Lower leg skin (tissue), 4 donors: Measurements from ENCODE around the gene SPDYE1. TPM values are rescaled to one million over a fixed set of nuclear protein-coding genes. Genes with fewer than 3 reads are reported as not detected.
"Not testable (repeated sequence)": the region's sequence is repeated elsewhere in the genome, so short reads cannot be mapped to it uniquely, and the experiment has no call there.

Source experiments
- DNase-seq, 2 donors: peaks; one replicate each; pipeline ENCODE4 v3.0.0-alpha.2; 2019; ENCODE audit warnings: low spot score in 2 of 2
- H3K4me3 ChIP-seq: fragments of 200-600 bp; sonication (generic); 2 replicates; pipeline ENCODE4 v1.5.1; 2017; ENCODE audit warnings: mild to moderate bottlenecking, low read depth; ENCODE audit not compliant: poor library complexity, severe bottlenecking
- CTCF ChIP-seq, 3 donors: fragments of 450-650 bp; IDR thresholded peaks; one replicate each; pipeline ENCODE4 v1.5.1; 2016; ENCODE audit warnings: antibody characterized with exemption in 3 of 3, mild to moderate bottlenecking in 3 of 3, moderate library complexity in 2 of 3
- POLR2A ChIP-seq, 2 donors: fragments of 450-650 bp; IDR thresholded peaks; one replicate each; pipeline ENCODE4 v1.6.1; 2016 to 2017; ENCODE audit warnings: antibody characterized with exemption in 2 of 2, mild to moderate bottlenecking in 1 of 2, moderate library complexity in 1 of 2
- WGBS, 2 donors: methylation state at CpG; one replicate each; pipeline ENCODE4 v1.1.5; 2018; 5-methylcytosine and 5-hydroxymethylcytosine counted together
- intact Hi-C: fragments of 100-400 bp; cut with DNase I; formaldehyde crosslinking; loops from one replicate; pipeline ENCODE4 v1.15.0; 2023; ENCODE audit warnings: low total_unique reads
- total RNA-seq, 4 donors: library from RNA; depleted of rRNA; stranded (reverse); fragments of >200 nt; gene quantifications; one replicate each; pipeline ENCODE4 v1.1.0, GENCODE V29; 2016

The SPDYE1 gene
- total RNA-seq, 4 donors from 2014 or later: 0.69 TPM; not detected in 3

- intact Hi-C loops, DNase-seq, H3K4me3 ChIP-seq: not testable (repeated sequence)
- WGBS, 2 donors: 100% methylated on average over 3 of the region's 5 CpGs; no CpG with 5 or more reads in 1 of the 2 donors
Measured at GRCh38 chr7:43970698-43971097, 27.0 kb upstream of the SPDYE1 start.

- WGBS, 2 donors: 79 to 85% methylated on average over 6 to 7 of the region's 8 CpGs
- intact Hi-C loops, DNase-seq, H3K4me3 ChIP-seq: not testable (repeated sequence)
Measured at GRCh38 chr7:43974033-43974573, 23.6 kb upstream of the SPDYE1 start.

GRCh38 chr7:43974725-43975482 lies 22.8 kb upstream of the SPDYE1 start:
- intact Hi-C loops, H3K4me3 ChIP-seq, DNase-seq: not testable (repeated sequence)
- 84 to 92% methylated on average over 6 to 10 of the region's 10 CpGs for WGBS, 2 donors

GRCh38 chr7:43977525-43977924 lies 20.2 kb upstream of the SPDYE1 start:
- WGBS, 2 donors: 89 to 91% methylated on average over 1 of the region's 1 CpG
- intact Hi-C loops: no loop called here
- DNase-seq: no peak
- TF ChIP-seq POLR2A (IDR thresholded peaks at IDR 0.05): no peak
- TF ChIP-seq CTCF (IDR thresholded peaks at IDR 0.05): no peak
- no peak overlapping the region for H3K4me3 ChIP-seq

- 69 to 70% methylated on average over 11 of the region's 11 CpGs for WGBS, 2 donors
- intact Hi-C loops, H3K4me3 ChIP-seq, DNase-seq: not testable (repeated sequence)
Measured at GRCh38 chr7:43978102-43978501, 19.6 kb upstream of the SPDYE1 start.

- WGBS, 2 donors: no CpG with 5 or more reads among the region's 6 CpGs
- H3K4me3 ChIP-seq, intact Hi-C loops, DNase-seq: not testable (repeated sequence)
Measured at GRCh38 chr7:43982848-43983247, 14.8 kb upstream of the SPDYE1 start.

- H3K4me3 ChIP-seq, DNase-seq, intact Hi-C loops: not testable (repeated sequence)
- 91 to 94% methylated on average over 1 of the region's 2 CpGs for WGBS, 2 donors
Measured at GRCh38 chr7:43983736-43984135, 14.0 kb upstream of the SPDYE1 start.

- peak in 1 of 2 donors; percentile 93 for DNase-seq
- 22 to 34% methylated on average over 15 to 21 of the region's 33 CpGs for WGBS, 2 donors
- not testable (repeated sequence) for H3K4me3 ChIP-seq
Measured at GRCh38 chr7:43985904-43986864, 11.5 kb upstream of the SPDYE1 start.

GRCh38 chr7:43987476-43987875 lies 10.2 kb upstream of the SPDYE1 start:
- DNase-seq, H3K4me3 ChIP-seq, intact Hi-C loops: not testable (repeated sequence)
- WGBS, 2 donors: 91 to 94% methylated on average over 5 to 6 of the region's 9 CpGs

More at GRCh38 chr7:43985904-43986864, 11.5 kb upstream of the SPDYE1 start:
- intact Hi-C loops: not testable (repeated sequence)

GRCh38 chr7:43990011-43990585 lies 7.6 kb upstream of the SPDYE1 start:
- H3K4me3 ChIP-seq, DNase-seq, intact Hi-C loops: not testable (repeated sequence)
- 46 to 55% methylated on average over 10 to 12 of the region's 12 CpGs for WGBS, 2 donors

GRCh38 chr7:43990829-43991228 lies 6.9 kb upstream of the SPDYE1 start:
- H3K4me3 ChIP-seq, DNase-seq, intact Hi-C loops: not testable (repeated sequence)
- 79 to 88% methylated on average over 1 of the region's 1 CpG for WGBS, 2 donors

- H3K4me3 ChIP-seq, intact Hi-C loops: not testable (repeated sequence)
- 57 to 64% methylated on average over 7 of the region's 7 CpGs for WGBS, 2 donors
Measured at GRCh38 chr7:43992896-43993295, 4.8 kb upstream of the SPDYE1 start.

GRCh38 chr7:43994681-43995080 lies 3.0 kb upstream of the SPDYE1 start:
- DNase-seq, H3K4me3 ChIP-seq, intact Hi-C loops: not testable (repeated sequence)
- 92 to 95% methylated on average over 4 to 5 of the region's 6 CpGs for WGBS, 2 donors

More at GRCh38 chr7:43992896-43993295, 4.8 kb upstream of the SPDYE1 start:
- DNase-seq: not testable (repeated sequence)
